Neural progenitor cell (in vitro differentiated cells): ENCODE data around the gene NEDD9.

Experiments used
- CTCF ChIP-seq: fragments of 200-600 bp; sonication (generic); IDR thresholded peaks from 2 replicates; pipeline ENCODE4 v1.5.1; 2017; ENCODE audit warnings: antibody characterized with exemption, mild to moderate bottlenecking
- EZH2 ChIP-seq: fragments of 200-600 bp; sonication (generic); IDR thresholded peaks from 2 replicates; pipeline ENCODE4 v1.6.1; 2017; ENCODE audit warnings: antibody characterized with exemption, mild to moderate bottlenecking, moderate library complexity
- EZH2phosphoT487 ChIP-seq: fragments of 200-600 bp; sonication (generic); IDR thresholded peaks from 2 replicates; pipeline ENCODE4 v1.6.1; 2017; ENCODE audit warnings: antibody characterized with exemption

- TF ChIP-seq EZH2 (no peak), CTCF (no peak), EZH2phosphoT487 (no peak)
These were observed 53.4 kb downstream of the NEDD9 start for GRCh38 chr6:11179088-11179418.
